ENCODE results near the gene NLRP3.
"Not testable (repeated sequence)": the region's sequence is repeated elsewhere in the genome, so short reads cannot be mapped to it uniquely, and the experiment has no call there.

NLRP3 gene

GRCh38 chr1:247415423-247416361, at the start of gene NLRP3:
TSS of gene NLRP3 (plus strand) at chr1:247416173. CDS start at chr1:247418801, 2,628 bp downstream.
- peak; percentile 40 for DNase-seq

GRCh38 chr1:247366345-247366744, 49.6 kb upstream of the NLRP3 start:
- not testable (repeated sequence) for DNase-seq

GRCh38 chr1:247366926-247367645, 48.9 kb upstream of the NLRP3 start:
- no peak for DNase-seq

- DNase-seq, result no peak
Measured at GRCh38 chr1:247367786-247368422, 48.1 kb upstream of the NLRP3 start.

- DNase-seq, result no peak
Measured at GRCh38 chr1:247368490-247369145, 47.4 kb upstream of the NLRP3 start.

- no peak for DNase-seq
Measured at GRCh38 chr1:247370786-247371732, 44.9 kb upstream of the NLRP3 start.

- no peak for DNase-seq
Measured at GRCh38 chr1:247371801-247372259, 44.1 kb upstream of the NLRP3 start.

GRCh38 chr1:247373721-247374141, 42.2 kb upstream of the NLRP3 start:
- peak; percentile 47 for DNase-seq

GRCh38 chr1:247374651-247375334, 41.2 kb upstream of the NLRP3 start:
- not testable (repeated sequence) for DNase-seq

GRCh38 chr1:247375747-247376146, 40.2 kb upstream of the NLRP3 start:
- no peak for DNase-seq

- no peak for DNase-seq
Measured at GRCh38 chr1:247376659-247377058, 39.3 kb upstream of the NLRP3 start.

DNA sequence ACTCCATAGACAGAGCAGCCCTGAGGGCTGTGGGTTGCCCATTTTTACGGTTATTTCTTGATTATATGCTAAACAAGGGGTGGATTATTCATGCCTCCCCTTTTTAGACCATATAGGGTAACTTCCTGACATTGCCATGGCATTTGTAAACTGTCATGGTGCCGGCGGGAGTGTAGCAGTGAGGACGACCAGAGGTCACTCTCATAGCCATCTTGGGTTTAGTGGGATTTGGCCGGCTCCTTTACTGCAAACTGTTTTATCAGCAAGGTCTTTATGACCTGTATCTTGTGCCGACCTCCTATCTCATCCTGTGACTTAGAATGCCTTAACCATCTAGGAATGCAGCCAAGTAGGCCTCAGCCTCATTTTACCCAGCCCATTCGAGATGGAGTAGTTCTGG, 38.3 kb upstream of the NLRP3 start:
- DNase-seq, result not testable (repeated sequence)

- DNase-seq, result no peak
Measured at GRCh38 chr1:247378334-247379073, 37.5 kb upstream of the NLRP3 start.

GRCh38 chr1:247385283-247385682, 30.7 kb upstream of the NLRP3 start:
- DNase-seq, result no peak

GRCh38 chr1:247386217-247386616, 29.8 kb upstream of the NLRP3 start:
- no peak for DNase-seq

- DNase-seq, result no peak
Measured at GRCh38 chr1:247386687-247387086, 29.3 kb upstream of the NLRP3 start.

DNA sequence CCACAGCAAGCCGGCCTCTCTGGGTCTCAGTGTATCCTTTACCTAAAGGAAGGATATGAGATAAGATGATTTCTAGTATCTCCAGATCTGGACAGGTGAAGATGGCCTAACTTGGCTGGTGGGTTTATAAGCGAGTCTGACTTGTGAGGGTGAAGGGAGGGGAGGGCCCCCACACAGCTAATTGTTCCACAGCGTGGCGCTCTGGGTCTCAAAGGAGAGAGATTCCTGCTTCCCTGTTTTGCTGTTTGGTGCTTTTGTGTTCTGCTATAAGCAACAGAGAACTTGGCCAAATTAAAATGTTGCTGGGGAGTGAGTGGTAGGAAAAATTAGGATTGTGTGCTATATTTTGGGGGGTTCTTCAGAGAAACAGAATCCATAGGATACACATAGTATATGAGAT, 28.9 kb upstream of the NLRP3 start:
- no peak for DNase-seq

GRCh38 chr1:247387565-247387964, 28.4 kb upstream of the NLRP3 start:
- DNase-seq, result no peak

DNA sequence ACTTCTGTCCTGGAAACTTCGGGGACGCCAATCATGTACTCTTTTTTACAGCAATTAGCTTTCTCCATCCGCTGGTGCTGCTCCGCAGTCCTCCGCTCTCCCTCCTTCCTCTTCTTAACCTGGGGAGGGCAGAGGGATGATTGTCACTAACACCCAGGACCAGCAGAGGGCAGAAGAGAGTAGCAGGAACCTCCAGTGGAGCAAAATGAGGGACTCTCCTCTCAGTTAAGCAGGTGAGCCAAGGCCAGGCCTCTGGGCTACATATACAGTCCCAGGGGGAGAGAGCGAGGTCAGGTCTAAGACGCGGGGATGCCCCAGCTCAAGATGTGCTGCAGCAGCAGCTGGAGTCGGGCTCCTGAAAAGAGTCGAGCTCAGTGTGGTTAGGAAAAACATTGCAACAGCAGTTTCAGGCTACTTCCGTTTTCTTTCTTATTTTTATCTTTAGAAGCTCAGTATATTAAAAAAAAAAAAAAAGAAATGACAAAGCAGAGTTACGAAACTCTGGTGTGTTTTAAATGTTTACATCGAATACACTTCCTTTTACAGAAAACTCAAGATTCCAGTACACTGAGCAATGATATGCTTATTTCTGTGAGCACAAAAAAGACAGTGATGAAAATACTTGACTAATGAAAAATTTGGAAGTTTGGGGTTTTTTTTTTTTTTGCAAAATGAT, 25.7 kb upstream of the NLRP3 start:
- DNase-seq, result peak; percentile 83

- no peak for DNase-seq
Measured at GRCh38 chr1:247390996-247391395, 25.0 kb upstream of the NLRP3 start.
